ENCODE measurements around the gene FZD10. TPM values are rescaled to one million over a fixed set of nuclear protein-coding genes. Genes with fewer than 3 reads are reported as not detected.

FZD10 gene
- total RNA-seq, 4 donors from 2014 or later = under 0.01 to 0.39 (median 0.21) TPM

- DNase-seq (ENCODE audit: low spot score in 2 of 2) = no peak
- WGBS, 2 donors = 30 to 51% methylated on average over 5 of the region's 5 CpGs
- H3K27me3 ChIP-seq = peaks cover 2 to 32% of the 10 kb centered on the region in 2 donors
Measured at GRCh38 chr12:130164936-130165335, 2.7 kb downstream of the FZD10 start.

DNA sequence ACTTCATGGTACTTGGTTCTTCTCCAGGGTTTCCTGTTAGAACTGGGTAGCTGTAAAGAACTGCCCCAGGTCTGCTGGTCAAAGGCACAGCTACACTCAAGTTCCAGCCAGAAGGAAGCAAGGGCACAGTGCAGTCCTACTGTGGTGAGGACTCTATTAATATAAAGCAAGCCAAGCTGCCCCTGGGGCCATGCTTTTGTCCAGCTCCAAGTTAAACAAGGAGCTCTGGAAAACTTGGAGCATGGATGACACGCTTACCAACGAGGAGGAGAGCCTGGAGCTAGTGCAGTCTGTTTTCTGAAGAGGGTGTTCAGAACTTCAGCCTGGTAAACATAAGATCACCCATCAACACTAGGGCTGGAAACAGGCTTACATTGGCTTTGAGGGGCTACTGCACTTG is 4.0 kb downstream of the FZD10 start:
- H3K27me3 ChIP-seq = peaks cover 2 to 25% of the 10 kb centered on the region in 2 donors
- no peak overlapping the region for H3K27ac ChIP-seq
- 38 to 52% methylated on average over 2 of the region's 2 CpGs for WGBS, 2 donors
- peaks cover 0 to 24% (median 0%) of the 10 kb centered on the region in 4 donors for H3K4me1 ChIP-seq
- no peaks in the 10 kb centered on the region for H3K36me3 ChIP-seq
- DNase-seq (ENCODE audit: low spot score in 2 of 2) = no peak
- H3K9me3 ChIP-seq = no peaks in the 10 kb centered on the region
- no peak overlapping the region for H3K4me3 ChIP-seq
- TF ChIP-seq POLR2A (IDR thresholded peaks at IDR 0.05) (no peak), CTCF (IDR thresholded peaks at IDR 0.05) (no peak), EP300 (IDR thresholded peaks at IDR 0.05) (no peak)

More at GRCh38 chr12:130164936-130165335, 2.7 kb downstream of the FZD10 start:
- H3K9me3 ChIP-seq = no peaks in the 10 kb centered on the region
- H3K4me3 ChIP-seq = no peak overlapping the region
- H3K27ac ChIP-seq = no peak overlapping the region
- H3K36me3 ChIP-seq = no peaks in the 10 kb centered on the region
- peaks cover 0 to 34% (median 0%) of the 10 kb centered on the region in 4 donors for H3K4me1 ChIP-seq
- no peak for TF ChIP-seq POLR2A (IDR thresholded peaks at IDR 0.05)
- TF ChIP-seq CTCF (IDR thresholded peaks at IDR 0.05) = no peak
- no peak for TF ChIP-seq EP300 (IDR thresholded peaks at IDR 0.05)

- H3K9me3 ChIP-seq = peaks cover 0 to 6% (median 0%) of the 10 kb centered on the region in 4 donors
- H3K4me3 ChIP-seq = no peak overlapping the region
- H3K4me1 ChIP-seq = peaks cover 0 to 14% (median 0%) of the 10 kb centered on the region in 4 donors
- no peaks in the 10 kb centered on the region for H3K36me3 ChIP-seq
- WGBS, 2 donors = 80 to 88% methylated on average over 1 of the region's 1 CpG
- H3K27me3 ChIP-seq = peaks cover 0 to 23% of the 10 kb centered on the region in 2 donors
- DNase-seq (ENCODE audit: low spot score in 2 of 2) = no peak
- TF ChIP-seq CTCF (IDR thresholded peaks at IDR 0.05) (no peak), EP300 (IDR thresholded peaks at IDR 0.05) (no peak), POLR2A (IDR thresholded peaks at IDR 0.05) (no peak)
- H3K27ac ChIP-seq = no peak overlapping the region
Measured at GRCh38 chr12:130167537-130167936, 5.3 kb downstream of the FZD10 start.

- Histone ChIP-seq H3K36me3 (no peaks in the 10 kb centered on the region), H3K27me3 (peaks cover 0 to 11% of the 10 kb centered on the region in 2 donors), H3K4me3 (no peak overlapping the region), H3K4me1 (peaks cover 0 to 1% (median 0%) of the 10 kb centered on the region in 4 donors), H3K27ac (no peak overlapping the region), H3K9me3 (peaks cover 0 to 8% (median 0%) of the 10 kb centered on the region in 4 donors)
- DNase-seq (ENCODE audit: low spot score in 2 of 2) = no peak
- WGBS, 2 donors = 31% methylated on average over 6 of the region's 6 CpGs
- no peak for TF ChIP-seq CTCF (IDR thresholded peaks at IDR 0.05)
- no peak for TF ChIP-seq EP300 (IDR thresholded peaks at IDR 0.05)
- TF ChIP-seq POLR2A (IDR thresholded peaks at IDR 0.05) = no peak
Measured at GRCh38 chr12:130169256-130169655, 7.0 kb downstream of the FZD10 start.

GRCh38 chr12:130169924-130170323 is 7.7 kb downstream of the FZD10 start:
- DNase-seq (ENCODE audit: low spot score in 2 of 2) = no peak
- no peak overlapping the region for H3K4me3 ChIP-seq
- no peaks in the 10 kb centered on the region for H3K36me3 ChIP-seq
- no peaks in the 10 kb centered on the region for H3K4me1 ChIP-seq
- no peak overlapping the region for H3K27ac ChIP-seq
- H3K27me3 ChIP-seq = peaks cover 0 to 11% of the 10 kb centered on the region in 2 donors
- H3K9me3 ChIP-seq = peaks cover 0 to 8% (median 0%) of the 10 kb centered on the region in 4 donors
- TF ChIP-seq CTCF (IDR thresholded peaks at IDR 0.05) (no peak), EP300 (IDR thresholded peaks at IDR 0.05) (no peak), POLR2A (IDR thresholded peaks at IDR 0.05) (no peak)
- 64 to 75% methylated on average over 6 of the region's 6 CpGs for WGBS, 2 donors

Data from tibial nerve (tissue), 4 donors.